Heart right ventricle (tissue), 16 donors: ENCODE results near the gene PFN3. TPM values are rescaled to one million over a fixed set of nuclear protein-coding genes. Genes with fewer than 3 reads are reported as not detected.
"Not testable (repeated sequence)": the region's sequence is repeated elsewhere in the genome, so short reads cannot be mapped to it uniquely, and the experiment has no call there.

ENCODE experiments used
- ATAC-seq, 8 donors: fragments of 200-7000 bp; cut with Tn5 transposase; one replicate each; pipeline ENCODE4 v1.9.1; 2020; ENCODE audit warnings: mild to moderate bottlenecking in 8 of 8, moderate library complexity in 8 of 8, moderate number of reproducible peaks in 1 of 8
- DNase-seq, 2 donors: peaks; one replicate each; pipeline ENCODE4 v3.0.0-alpha.2; 2020
- H3K27ac ChIP-seq, 10 donors: fragments of 200-600 bp; sonication (generic) in 2 of 10; one replicate each; pipeline versions ENCODE4 v1.5.0 to v1.8.0; 2020 to 2022; ENCODE audit warnings: mild to moderate bottlenecking in 3 of 10
- H3K27me3 ChIP-seq, 7 donors: fragments of 200-600 bp; one replicate each; pipeline ENCODE4 v1.8.0; 2021 to 2022; ENCODE audit warnings: mild to moderate bottlenecking in 2 of 7
- H3K36me3 ChIP-seq, 9 donors: fragments of 200-600 bp; sonication (generic) in 1 of 9; one replicate each; pipeline versions ENCODE4 v1.5.0 to v1.8.0; 2020 to 2022; ENCODE audit warnings: mild to moderate bottlenecking in 2 of 9
- H3K4me1 ChIP-seq, 9 donors: fragments of 200-600 bp; sonication (generic) in 1 of 9; one replicate each; pipeline versions ENCODE4 v1.5.0 to v1.8.0; 2020 to 2022; ENCODE audit warnings: mild to moderate bottlenecking in 4 of 9
- H3K4me3 ChIP-seq, 10 donors: fragments of 200-600 bp; sonication (generic) in 2 of 10; one replicate each; pipeline versions ENCODE4 v1.5.0 to v1.8.0; 2020 to 2022; ENCODE audit warnings: mild to moderate bottlenecking in 7 of 10, moderate library complexity in 2 of 10
- H3K9me3 ChIP-seq, 11 donors: fragments of 200-600 bp in 10 of 11; sonication (generic) in 2 of 11; one replicate each; pipeline versions ENCODE4 v1.5.0 to v1.8.0; 2013 to 2022; ENCODE audit warnings: mild to moderate bottlenecking in 2 of 11, control low read depth in 1 of 11, moderate library complexity in 1 of 11
- CTCF ChIP-seq, 9 donors: fragments of 200-600 bp; sonication (generic) in 2 of 9; IDR thresholded peaks; one replicate each; pipeline versions ENCODE4 v1.5.0 to v1.8.0; 2021 to 2022; ENCODE audit warnings: antibody characterized with exemption in 9 of 9, mild to moderate bottlenecking in 5 of 9, moderate library complexity in 1 of 9
- WGBS, 2 donors: extraction: QIAGEN DNeasy Blood & Tissue Kit; methylation state at CpG; one replicate each; pipeline ENCODE4 v1.1.7; 2013; ENCODE audit warnings: inconsistent platforms in 1 of 2; 5-methylcytosine and 5-hydroxymethylcytosine counted together
- intact Hi-C, 10 donors: fragments of 100-400 bp; cut with DNase I; formaldehyde crosslinking; loops; one replicate each; pipeline versions ENCODE4 v1.11.1 to v1.14.2; 2022
- polyA plus RNA-seq, 2 donors: library from polyadenylated mRNA; stranded (reverse); fragments of 200-250 nt; gene quantifications; one replicate each; pipeline ENCODE4 v1.2.3, GENCODE V29; 2013
- total RNA-seq, 10 donors: library from RNA; stranded (reverse); fragmentation: NEBNext Ultra II Directional in 3 of 10; extraction: Animal tissue kit (Norgen Biotek cat#: 25700) in 3 of 10; gene quantifications; one replicate each; pipeline versions ENCODE4 v1.2.1 to v1.2.4, GENCODE V29; 2021 to 2023
- donor health status: Arrhythmogenic right ventricular cardiomyopathy.
- donor health status: ischemic (EF 13 %, LVEDD 7.1; RV severe dilation, severe dysfunction).
- donor health status: healthy with polysubstance abuse.
- donor health status: DM: no; HTN: yes; CAD: no.
- donor health status: DM: no; HTN: no; CAD: no.
- donor health status: ischemic (EF 25% LVEDD 6.9; RV normal size, moderate dysfunction).
- donor health status: ischemic (EF 25% LVEDD 5.7; RV mildly dilated, moderate dysfunction).
- donor health status: healthy.
- donor health status: DM: yes; HTN: yes; CAD: no.
- donor health status: Ischemic cardiomyopathy.
- donor health status: ischemic (EF 35%, LVEDD 5.7; RV mildly dilated, moderate dysfunction).
- donor health status: nonischemic (EF 11% LVEDD 7.7; RV severe dilation, severe dysfunction).
- donor health status: DM: yes; HTN: yes; CAD: no.
- donor health status: PGD.
- donor health status: ischemic (EF 29% LVEDD 5.4; RV normal size, mild dysfunction).
- donor health status: nonischemic (EF 23%, LVEDD 6.1; RV moderate dilation, normal function).

PFN3 gene
- total and polyA plus RNA-seq, 12 donors = not detected

GRCh38 chr5:177425196-177425800, 24.8 kb upstream of the PFN3 start:
- Histone ChIP-seq H3K27ac (peak overlapping the region; percentile 85 to 96 (median 92)), H3K36me3 (peaks cover 0 to 7% (median 0%) of the 10 kb centered on the region in 9 donors), H3K9me3 (no peaks in the 10 kb centered on the region), H3K27me3 (no peaks in the 10 kb centered on the region), H3K4me3 (peak overlapping the region in 9 of 10 donors; percentile 43 to 69 (median 58)), H3K4me1 (peaks cover 16 to 45% (median 27%) of the 10 kb centered on the region in 9 donors)
- intact Hi-C loops = loop anchor here in 1 of 10 donors (2.0 kb wide), 1 partner anchor 30 kb away; no protein-coding TSS in a partner anchor
- peak in 1 of 8 donors; percentile 0 for ATAC-seq
- TF ChIP-seq CTCF (IDR thresholded peaks at IDR 0.05) = no peak
- no peak for DNase-seq
- WGBS, 2 donors = 35 to 44% methylated on average over 13 of the region's 13 CpGs

GRCh38 chr5:177423671-177424070, 23.2 kb upstream of the PFN3 start:
- H3K9me3 ChIP-seq = no peaks in the 10 kb centered on the region
- DNase-seq (no peak), ATAC-seq (no peak)
- no peaks in the 10 kb centered on the region for H3K27me3 ChIP-seq
- TF ChIP-seq CTCF (IDR thresholded peaks at IDR 0.05) = no peak
- peaks cover 16 to 29% (median 26%) of the 10 kb centered on the region in 9 donors for H3K4me1 ChIP-seq
- no peak overlapping the region for H3K27ac ChIP-seq
- peaks cover 0 to 2% (median 0%) of the 10 kb centered on the region in 9 donors for H3K36me3 ChIP-seq
- WGBS, 2 donors = 84 to 87% methylated on average over 2 of the region's 2 CpGs
- intact Hi-C loops = loop anchor here in 1 of 10 donors (2.0 kb wide), 1 partner anchor 31 kb away; no protein-coding TSS in a partner anchor
- no peak overlapping the region for H3K4me3 ChIP-seq

GRCh38 chr5:177421062-177421798, 20.8 kb upstream of the PFN3 start:
- intact Hi-C loops = no loop called here
- no peak for TF ChIP-seq CTCF (IDR thresholded peaks at IDR 0.05)
- H3K36me3 ChIP-seq = no peaks in the 10 kb centered on the region
- no peaks in the 10 kb centered on the region for H3K27me3 ChIP-seq
- H3K4me1 ChIP-seq = peaks cover 3 to 20% (median 8%) of the 10 kb centered on the region in 9 donors
- H3K27ac ChIP-seq = no peak overlapping the region
- H3K4me3 ChIP-seq = no peak overlapping the region
- ATAC-seq (no peak), DNase-seq (no peak)
- WGBS, 2 donors = 77 to 81% methylated on average over 6 of the region's 6 CpGs
- no peaks in the 10 kb centered on the region for H3K9me3 ChIP-seq

- H3K36me3 ChIP-seq, H3K9me3 ChIP-seq, intact Hi-C loops, H3K4me3 ChIP-seq, DNase-seq, H3K27me3 ChIP-seq, H3K27ac ChIP-seq, ATAC-seq: not testable (repeated sequence)
- peaks cover 1 to 20% (median 4%) of the 10 kb centered on the region in 9 donors for H3K4me1 ChIP-seq
- WGBS, 2 donors = 75% methylated on average over 7 of the region's 7 CpGs
Observed at GRCh38 chr5:177420472-177420871, 20.0 kb upstream of the PFN3 start.
